HG03354 (cell line): ENCODE measurements around the gene CCDC73.
"Not testable (repeated sequence)": the region's sequence is repeated elsewhere in the genome, so short reads cannot be mapped to it uniquely, and the experiment has no call there.

ENCODE experiments used
- ATAC-seq: cut with Tn5 transposase; IDR thresholded peaks from one replicate; pipeline ENCODE4 v1.9.1; 2021; ENCODE audit warnings: mild to moderate bottlenecking; ENCODE audit not compliant: unreplicated experiment, poor library complexity, severe bottlenecking

CCDC73 gene

GRCh38 chr11:32817181-32817851 is 22.9 kb upstream of the CCDC73 start:
- ATAC-seq = no peak

- peak; percentile 99 for ATAC-seq
Observed at GRCh38 chr11:32809313-32809712, 14.9 kb upstream of the CCDC73 start.

- ATAC-seq = no peak
Observed at GRCh38 chr11:32796425-32796824, 2.0 kb upstream of the CCDC73 start.

GRCh38 chr11:32792948-32793475 is 1.4 kb downstream of the CCDC73 start:
- ATAC-seq = peak; percentile 86

- ATAC-seq = peak; percentile 26
Observed at GRCh38 chr11:32792111-32792947, 2.1 kb downstream of the CCDC73 start.

GRCh38 chr11:32790916-32791315 is 3.5 kb downstream of the CCDC73 start:
- no peak for ATAC-seq

GRCh38 chr11:32786811-32787210 is 7.7 kb downstream of the CCDC73 start:
- no peak for ATAC-seq

- ATAC-seq = no peak
Observed at GRCh38 chr11:32785262-32785661, 9.2 kb downstream of the CCDC73 start.

GRCh38 chr11:32781721-32782120 is 12.7 kb downstream of the CCDC73 start:
- no peak for ATAC-seq

- ATAC-seq = not testable (repeated sequence)
Observed at GRCh38 chr11:32780839-32781238, 13.6 kb downstream of the CCDC73 start.

GRCh38 chr11:32779136-32779535 is 15.3 kb downstream of the CCDC73 start:
- no peak for ATAC-seq

GRCh38 chr11:32775908-32776307 is 18.6 kb downstream of the CCDC73 start:
- ATAC-seq = no peak

- ATAC-seq = no peak
Observed at GRCh38 chr11:32774081-32774480, 20.4 kb downstream of the CCDC73 start.

- ATAC-seq = no peak
Observed at GRCh38 chr11:32772731-32773130, 21.7 kb downstream of the CCDC73 start.

GRCh38 chr11:32761774-32762173 is 32.7 kb downstream of the CCDC73 start:
- not testable (repeated sequence) for ATAC-seq

GRCh38 chr11:32758291-32758690 is 36.2 kb downstream of the CCDC73 start:
- ATAC-seq = no peak

GRCh38 chr11:32753181-32753580 is 41.3 kb downstream of the CCDC73 start:
- ATAC-seq = not testable (repeated sequence)

- ATAC-seq = no peak
Observed at GRCh38 chr11:32752001-32752400, 42.5 kb downstream of the CCDC73 start.

- no peak for ATAC-seq
Observed at GRCh38 chr11:32751381-32751780, 43.1 kb downstream of the CCDC73 start.

GRCh38 chr11:32729976-32730375 is 64.5 kb downstream of the CCDC73 start:
- ATAC-seq = no peak

GRCh38 chr11:32723332-32723731 is 71.1 kb downstream of the CCDC73 start:
- ATAC-seq = no peak
